Heart right ventricle (tissue), 16 donors: ENCODE measurements around the gene ABCB11. TPM values are rescaled to one million over a fixed set of nuclear protein-coding genes. Genes with fewer than 3 reads are reported as not detected.
"Not testable (repeated sequence)": the region's sequence is repeated elsewhere in the genome, so short reads cannot be mapped to it uniquely, and the experiment has no call there.

Experiments
- ATAC-seq, 8 donors: fragments of 200-7000 bp; cut with Tn5 transposase; one replicate each; pipeline ENCODE4 v1.9.1; 2020; ENCODE audit warnings: mild to moderate bottlenecking in 8 of 8, moderate library complexity in 8 of 8, moderate number of reproducible peaks in 1 of 8
- DNase-seq, 2 donors: peaks; one replicate each; pipeline ENCODE4 v3.0.0-alpha.2; 2020
- H3K27ac ChIP-seq, 10 donors: fragments of 200-600 bp; sonication (generic) in 2 of 10; one replicate each; pipeline versions ENCODE4 v1.5.0 to v1.8.0; 2020 to 2022; ENCODE audit warnings: mild to moderate bottlenecking in 3 of 10
- H3K27me3 ChIP-seq, 7 donors: fragments of 200-600 bp; one replicate each; pipeline ENCODE4 v1.8.0; 2021 to 2022; ENCODE audit warnings: mild to moderate bottlenecking in 2 of 7
- H3K36me3 ChIP-seq, 9 donors: fragments of 200-600 bp; sonication (generic) in 1 of 9; one replicate each; pipeline versions ENCODE4 v1.5.0 to v1.8.0; 2020 to 2022; ENCODE audit warnings: mild to moderate bottlenecking in 2 of 9
- H3K4me1 ChIP-seq, 9 donors: fragments of 200-600 bp; sonication (generic) in 1 of 9; one replicate each; pipeline versions ENCODE4 v1.5.0 to v1.8.0; 2020 to 2022; ENCODE audit warnings: mild to moderate bottlenecking in 4 of 9
- H3K4me3 ChIP-seq, 10 donors: fragments of 200-600 bp; sonication (generic) in 2 of 10; one replicate each; pipeline versions ENCODE4 v1.5.0 to v1.8.0; 2020 to 2022; ENCODE audit warnings: mild to moderate bottlenecking in 7 of 10, moderate library complexity in 2 of 10
- H3K9me3 ChIP-seq, 11 donors: fragments of 200-600 bp in 10 of 11; sonication (generic) in 2 of 11; one replicate each; pipeline versions ENCODE4 v1.5.0 to v1.8.0; 2013 to 2022; ENCODE audit warnings: mild to moderate bottlenecking in 2 of 11, control low read depth in 1 of 11, moderate library complexity in 1 of 11
- WGBS, 2 donors: extraction: QIAGEN DNeasy Blood & Tissue Kit; methylation state at CpG; one replicate each; pipeline ENCODE4 v1.1.7; 2013; ENCODE audit warnings: inconsistent platforms in 1 of 2; 5-methylcytosine and 5-hydroxymethylcytosine counted together
- intact Hi-C, 10 donors: fragments of 100-400 bp; cut with DNase I; formaldehyde crosslinking; loops; one replicate each; pipeline versions ENCODE4 v1.11.1 to v1.14.2; 2022
- polyA plus RNA-seq, 2 donors: library from polyadenylated mRNA; stranded (reverse); fragments of 200-250 nt; gene quantifications; one replicate each; pipeline ENCODE4 v1.2.3, GENCODE V29; 2013
- total RNA-seq, 10 donors: library from RNA; stranded (reverse); fragmentation: NEBNext Ultra II Directional in 3 of 10; extraction: Animal tissue kit (Norgen Biotek cat#: 25700) in 3 of 10; gene quantifications; one replicate each; pipeline versions ENCODE4 v1.2.1 to v1.2.4, GENCODE V29; 2021 to 2023
- TF ChIP-seq, protein P1 (sequence below), 9 donors: fragments of 200-600 bp; sonication (generic) in 2 of 9; IDR thresholded peaks; one replicate each; pipeline versions ENCODE4 v1.5.0 to v1.8.0; 2021 to 2022; ENCODE audit warnings: antibody characterized with exemption in 9 of 9, mild to moderate bottlenecking in 5 of 9, moderate library complexity in 1 of 9
- donor health status: Arrhythmogenic right ventricular cardiomyopathy.
- donor health status: ischemic (EF 13 %, LVEDD 7.1; RV severe dilation, severe dysfunction).
- donor health status: healthy with polysubstance abuse.
- donor health status: DM: no; HTN: yes; CAD: no.
- donor health status: DM: no; HTN: no; CAD: no.
- donor health status: ischemic (EF 25% LVEDD 6.9; RV normal size, moderate dysfunction).
- donor health status: ischemic (EF 25% LVEDD 5.7; RV mildly dilated, moderate dysfunction).
- donor health status: healthy.
- donor health status: DM: yes; HTN: yes; CAD: no.
- donor health status: Ischemic cardiomyopathy.
- donor health status: ischemic (EF 35%, LVEDD 5.7; RV mildly dilated, moderate dysfunction).
- donor health status: nonischemic (EF 11% LVEDD 7.7; RV severe dilation, severe dysfunction).
- donor health status: DM: yes; HTN: yes; CAD: no.
- donor health status: PGD.
- donor health status: ischemic (EF 29% LVEDD 5.4; RV normal size, mild dysfunction).
- donor health status: nonischemic (EF 23%, LVEDD 6.1; RV moderate dilation, normal function).

The ABCB11 gene
- total and polyA plus RNA-seq, 12 donors, result 0.01 to 0.23 (median 0.06) TPM; not detected in 7

DNA sequence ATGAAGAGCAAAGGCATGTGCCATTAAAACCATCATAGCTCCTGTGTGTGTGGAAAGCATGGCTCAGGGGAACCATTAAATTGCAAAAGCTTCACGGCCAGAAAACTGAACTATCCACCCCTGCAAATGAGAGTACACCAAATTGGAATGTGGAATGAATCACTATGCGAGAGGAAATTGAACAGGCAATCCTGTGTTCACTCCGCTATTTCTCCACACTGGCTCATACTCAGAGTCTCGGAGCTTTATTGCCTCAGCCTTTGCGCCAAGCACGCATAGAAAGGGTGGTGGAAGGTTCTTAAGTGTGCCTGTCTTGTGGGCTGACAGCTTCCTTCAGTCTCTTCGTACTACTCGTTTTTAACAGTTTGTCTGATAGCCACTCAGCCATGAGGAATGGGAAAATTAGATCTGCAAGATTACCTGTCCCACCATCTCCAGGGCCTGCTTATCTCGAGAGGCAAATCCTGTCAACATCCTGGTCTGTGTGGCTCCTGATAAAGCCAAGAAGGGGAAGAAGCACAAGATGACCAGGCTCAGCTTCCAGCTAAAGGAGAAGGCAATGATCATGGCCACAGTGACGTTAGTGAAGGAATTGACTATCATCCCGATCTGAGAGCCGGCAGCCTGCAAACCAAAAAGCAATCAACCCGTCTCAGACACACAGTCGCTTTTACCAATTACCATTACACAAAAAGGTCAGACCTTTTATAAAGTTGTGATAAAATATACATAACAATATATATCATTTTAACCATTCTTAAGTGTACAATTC, 95.1 kb downstream of the ABCB11 start:
- H3K4me1 ChIP-seq, result no peaks in the 10 kb centered on the region
- intact Hi-C loops, result no loop called here
- no peak overlapping the region for H3K27ac ChIP-seq
- 68 to 78% methylated on average over 14 of the region's 14 CpGs for WGBS, 2 donors
- H3K27me3 ChIP-seq, result no peaks in the 10 kb centered on the region
- H3K9me3 ChIP-seq, result peaks cover 0 to 2% (median 0%) of the 10 kb centered on the region in 11 donors
- no peaks in the 10 kb centered on the region for H3K36me3 ChIP-seq
- ATAC-seq, result no peak
- H3K4me3 ChIP-seq, result no peak overlapping the region
- DNase-seq, result no peak
- TF ChIP-seq, protein P1, sequence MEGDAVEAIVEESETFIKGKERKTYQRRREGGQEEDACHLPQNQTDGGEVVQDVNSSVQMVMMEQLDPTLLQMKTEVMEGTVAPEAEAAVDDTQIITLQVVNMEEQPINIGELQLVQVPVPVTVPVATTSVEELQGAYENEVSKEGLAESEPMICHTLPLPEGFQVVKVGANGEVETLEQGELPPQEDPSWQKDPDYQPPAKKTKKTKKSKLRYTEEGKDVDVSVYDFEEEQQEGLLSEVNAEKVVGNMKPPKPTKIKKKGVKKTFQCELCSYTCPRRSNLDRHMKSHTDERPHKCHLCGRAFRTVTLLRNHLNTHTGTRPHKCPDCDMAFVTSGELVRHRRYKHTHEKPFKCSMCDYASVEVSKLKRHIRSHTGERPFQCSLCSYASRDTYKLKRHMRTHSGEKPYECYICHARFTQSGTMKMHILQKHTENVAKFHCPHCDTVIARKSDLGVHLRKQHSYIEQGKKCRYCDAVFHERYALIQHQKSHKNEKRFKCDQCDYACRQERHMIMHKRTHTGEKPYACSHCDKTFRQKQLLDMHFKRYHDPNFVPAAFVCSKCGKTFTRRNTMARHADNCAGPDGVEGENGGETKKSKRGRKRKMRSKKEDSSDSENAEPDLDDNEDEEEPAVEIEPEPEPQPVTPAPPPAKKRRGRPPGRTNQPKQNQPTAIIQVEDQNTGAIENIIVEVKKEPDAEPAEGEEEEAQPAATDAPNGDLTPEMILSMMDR (IDR thresholded peaks at IDR 0.05), result no peak

DNA sequence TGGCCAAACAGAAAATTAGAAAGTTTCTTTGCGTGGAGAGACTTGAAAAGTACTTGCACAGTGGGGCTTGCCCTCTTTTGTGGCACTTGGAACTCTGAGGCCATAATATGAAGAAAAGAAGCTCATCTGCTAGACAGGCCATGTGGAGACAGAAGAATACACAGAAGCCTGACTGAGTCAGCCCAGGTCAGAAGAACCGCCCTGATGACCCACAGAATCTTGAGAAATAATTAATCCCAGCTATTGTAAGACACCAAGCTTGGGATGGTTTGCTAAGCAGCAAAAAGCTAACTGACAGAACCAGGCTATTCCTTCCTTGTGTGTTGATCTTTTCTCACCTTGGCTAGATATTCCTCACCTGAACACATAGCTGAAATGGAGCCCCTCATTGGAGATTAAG, 96.3 kb downstream of the ABCB11 start:
- ATAC-seq (no peak), DNase-seq (no peak)
- Histone ChIP-seq H3K27me3 (peaks cover 0 to 5% (median 0%) of the 10 kb centered on the region in 7 donors), H3K4me3 (no peak overlapping the region), H3K36me3 (no peaks in the 10 kb centered on the region), H3K4me1 (no peaks in the 10 kb centered on the region), H3K27ac (no peak overlapping the region), H3K9me3 (peaks cover 0 to 2% (median 0%) of the 10 kb centered on the region in 11 donors)
- intact Hi-C loops, result no loop called here
- TF ChIP-seq, protein P1 (IDR thresholded peaks at IDR 0.05), result no peak
- WGBS, 2 donors, result 86 to 88% methylated on average over 2 of the region's 2 CpGs

DNA sequence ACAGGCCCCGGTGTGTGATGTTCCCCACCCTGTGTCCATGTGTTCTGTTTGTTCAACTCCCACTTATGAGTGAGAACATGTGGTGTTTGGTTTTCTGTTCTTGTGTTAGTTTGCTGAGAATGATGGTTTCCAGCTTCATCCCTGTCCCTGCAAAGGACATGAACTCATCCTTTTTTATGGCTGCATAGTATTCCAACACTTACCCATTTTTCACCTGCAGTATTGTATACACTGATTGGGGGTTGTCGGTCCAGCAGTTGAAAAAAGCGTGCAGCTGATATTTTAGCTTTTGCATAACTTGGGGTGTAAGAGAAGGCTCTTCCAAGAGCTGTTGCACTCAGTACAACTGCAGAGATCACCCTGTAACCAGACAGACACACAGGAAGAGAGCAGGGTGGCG, 99.0 kb downstream of the ABCB11 start:
- H3K27me3 ChIP-seq, result peaks cover 0 to 12% (median 0%) of the 10 kb centered on the region in 7 donors
- intact Hi-C loops, DNase-seq, H3K36me3 ChIP-seq, H3K4me1 ChIP-seq, H3K4me3 ChIP-seq, ATAC-seq, H3K27ac ChIP-seq, H3K9me3 ChIP-seq: not testable (repeated sequence)
- WGBS, 2 donors, result 92 to 96% methylated on average over 4 of the region's 4 CpGs

DNA sequence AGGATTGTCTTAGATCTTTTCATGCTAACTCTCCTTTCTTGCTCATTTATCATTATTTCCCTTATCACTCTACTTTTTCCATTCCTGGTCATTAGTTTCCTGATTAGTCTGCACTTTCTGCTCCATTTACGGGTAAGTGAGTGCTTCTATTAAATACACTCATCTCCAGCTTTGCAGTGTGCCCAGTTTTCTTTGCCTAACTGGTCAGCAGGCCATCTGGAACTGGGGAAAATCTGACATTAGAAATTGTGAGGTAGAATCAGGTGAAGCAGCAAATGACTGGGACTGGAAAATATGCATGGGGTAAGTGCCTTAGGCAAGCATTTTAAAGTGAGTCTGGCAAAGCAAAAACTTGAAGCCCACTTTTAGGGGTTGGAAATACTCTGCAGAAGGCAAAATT, 100.9 kb downstream of the ABCB11 start:
- 61 to 80% methylated on average over 1 of the region's 1 CpG for WGBS, 2 donors

More for the DNA sequence above, 100.9 kb downstream of the ABCB11 start:
- ATAC-seq (no peak), DNase-seq (no peak)
- H3K9me3 ChIP-seq, result peaks cover 0 to 2% (median 0%) of the 10 kb centered on the region in 11 donors
- no peaks in the 10 kb centered on the region for H3K4me1 ChIP-seq
- no peak overlapping the region for H3K27ac ChIP-seq
- H3K36me3 ChIP-seq, result no peaks in the 10 kb centered on the region
- peaks cover 0 to 29% (median 6%) of the 10 kb centered on the region in 7 donors for H3K27me3 ChIP-seq
- H3K4me3 ChIP-seq, result no peak overlapping the region
- TF ChIP-seq, protein P1 (IDR thresholded peaks at IDR 0.05), result no peak
- intact Hi-C loops, result no loop called here
